GM23248 (cell line): ENCODE data around the gene ADGRD1. TPM values are rescaled to one million over a fixed set of nuclear protein-coding genes. Genes with fewer than 3 reads are reported as not detected.

Experiments
- DNase-seq: peaks from one replicate; pipeline ENCODE4 v3.0.0-alpha.2; 2015
- H2AFZ ChIP-seq: fragments of 200-600 bp; sonication (generic); 2 replicates; pipeline ENCODE4 v1.6.1; 2016; ENCODE audit warnings: antibody characterized with exemption
- H3F3A ChIP-seq: fragments of 200-600 bp; sonication (generic); 2 replicates; pipeline ENCODE4 v1.6.1; 2016; ENCODE audit warnings: mild to moderate bottlenecking, antibody characterized with exemption, mixed run types; ENCODE audit not compliant: insufficient read depth
- H3K27ac ChIP-seq: fragments of 200-600 bp; sonication (generic); 2 replicates; pipeline ENCODE4 v1.5.1; 2016; ENCODE audit warnings: mild to moderate bottlenecking
- H3K27me3 ChIP-seq: fragments of 200-600 bp; sonication (generic); replicated peaks from 2 replicates; pipeline ENCODE4 v1.6.1; 2016; ENCODE audit warnings: mild to moderate bottlenecking; ENCODE audit not compliant: insufficient read depth
- H3K36me3 ChIP-seq: fragments of 200-600 bp; sonication (generic); 2 replicates; pipeline ENCODE4 v1.6.1; 2016; ENCODE audit warnings: low read depth, mild to moderate bottlenecking
- H3K4me1 ChIP-seq: fragments of 200-600 bp; sonication (generic); 2 replicates; pipeline ENCODE4 v1.6.1; 2016; ENCODE audit warnings: mild to moderate bottlenecking; ENCODE audit not compliant: insufficient read depth
- H3K4me2 ChIP-seq: fragments of 200-600 bp; sonication (generic); one replicate; pipeline ENCODE4 v1.6.1; 2016; ENCODE audit warnings: mild to moderate bottlenecking; ENCODE audit not compliant: unreplicated experiment
- H3K4me3 ChIP-seq: fragments of 200-600 bp; sonication (generic); 2 replicates; pipeline ENCODE4 v1.5.1; 2016; ENCODE audit warnings: mild to moderate bottlenecking
- H3K79me2 ChIP-seq: fragments of 200-600 bp; sonication (generic); 2 replicates; pipeline ENCODE4 v1.6.1; 2016; ENCODE audit warnings: mild to moderate bottlenecking; ENCODE audit not compliant: insufficient read depth
- H3K9ac ChIP-seq: fragments of 200-600 bp; sonication (generic); 2 replicates; pipeline ENCODE4 v1.6.1; 2016; ENCODE audit warnings: mild to moderate bottlenecking
- H3K9me2 ChIP-seq: fragments of 200-600 bp; sonication (generic); 2 replicates; pipeline ENCODE4 v1.6.1; 2016; ENCODE audit warnings: mixed run types, mild to moderate bottlenecking, moderate library complexity; ENCODE audit not compliant: insufficient read depth
- H3K9me3 ChIP-seq: fragments of 200-600 bp; sonication (generic); one replicate; pipeline ENCODE4 v1.6.1; 2017; ENCODE audit warnings: low read depth
- H4K20me1 ChIP-seq: fragments of 200-600 bp; sonication (generic); 2 replicates; pipeline ENCODE4 v1.6.0; 2016; ENCODE audit not compliant: insufficient read depth
- EZH2 ChIP-seq: fragments of 200-600 bp; sonication (generic); IDR thresholded peaks from 2 replicates; pipeline ENCODE4 v1.6.1; 2018; ENCODE audit warnings: antibody characterized with exemption, mild to moderate bottlenecking; ENCODE audit not compliant: insufficient read depth, poor library complexity, severe bottlenecking
- EZH2phosphoT487 ChIP-seq: fragments of 200-600 bp; sonication (generic); IDR thresholded peaks from 2 replicates; pipeline ENCODE4 v1.6.1; 2018; ENCODE audit warnings: antibody characterized with exemption, moderate library complexity, mild to moderate bottlenecking, low read depth; ENCODE audit not compliant: insufficient read depth
- WGBS, 2 experiments: methylation state at CpG; one replicate each; pipeline ENCODE4 v1.1.6; 2015 to 2017; ENCODE audit warnings: low lambda C conversion rate in 2 of 2, low coverage in 1 of 2; ENCODE audit errors: missing lambda C conversion rate in 2 of 2; 5-methylcytosine and 5-hydroxymethylcytosine counted together
- in situ Hi-C: fragments of 300-500 bp; cut with MboI; formaldehyde crosslinking; loops from 2 replicates; pipeline ENCODE4 v1.15.0; 2020
- polyA plus RNA-seq: library from polyadenylated mRNA; unstranded; fragments of >200 nt; fragmentation: Nextera tagmentation; extraction: Ambion mirVana; gene quantifications from 2 replicates; pipeline ENCODE4 v1.2.1, GENCODE V29; 2016
- total RNA-seq: library from RNA; depleted of rRNA; stranded (reverse); fragments of >200 nt; shearing (Covaris generic); gene quantifications from 2 replicates; pipeline ENCODE4 v1.2.3, GENCODE V29; 2014

Gene ADGRD1
- total and polyA plus RNA-seq, 2 experiments from 2014 or later, result 7.9 to 11.2 TPM

GRCh38 chr12:131097202-131098177 is 143.8 kb downstream of the ADGRD1 start:
- Histone ChIP-seq H2AFZ (no peak overlapping the region), H3K27ac (no peak overlapping the region), H3K9me3 (no peaks in the 10 kb centered on the region), H3K4me3 (no peak overlapping the region), H3K9ac (no peak overlapping the region), H3K79me2 (no peaks in the 10 kb centered on the region), H3K4me1 (no peaks in the 10 kb centered on the region), H3K9me2 (no peaks in the 10 kb centered on the region), H3K27me3 (no peaks in the 10 kb centered on the region), H3F3A (no peaks in the 10 kb centered on the region), H3K4me2 (no peak overlapping the region), H4K20me1 (no peaks in the 10 kb centered on the region), H3K36me3 (no peaks in the 10 kb centered on the region)
- in situ Hi-C loops, result no loop called here
- 60% methylated on average over 28 to 31 of the region's 31 CpGs for WGBS, 2 experiments
- TF ChIP-seq EZH2phosphoT487 (no peak), EZH2 (no peak)
- DNase-seq, result no peak

GRCh38 chr12:131098178-131098981 is 144.7 kb downstream of the ADGRD1 start:
- TF ChIP-seq EZH2 (no peak), EZH2phosphoT487 (no peak)
- no peaks in the 10 kb centered on the region for H3K79me2 ChIP-seq
- no peaks in the 10 kb centered on the region for H3K27me3 ChIP-seq
- H3F3A ChIP-seq, result no peaks in the 10 kb centered on the region
- no peaks in the 10 kb centered on the region for H4K20me1 ChIP-seq
- no peaks in the 10 kb centered on the region for H3K9me3 ChIP-seq
- H3K9me2 ChIP-seq, result no peaks in the 10 kb centered on the region
- H3K36me3 ChIP-seq, result no peaks in the 10 kb centered on the region
- no peak overlapping the region for H3K4me3 ChIP-seq
- H3K27ac ChIP-seq, result no peak overlapping the region
- H3K4me1 ChIP-seq, result no peaks in the 10 kb centered on the region
- H3K4me2 ChIP-seq, result no peak overlapping the region
- in situ Hi-C loops, result no loop called here
- H3K9ac ChIP-seq, result no peak overlapping the region
- WGBS, 2 experiments, result 72 to 73% methylated on average over 17 to 19 of the region's 19 CpGs
- no peak overlapping the region for H2AFZ ChIP-seq
- DNase-seq, result no peak

GRCh38 chr12:131100031-131100674 is 146.4 kb downstream of the ADGRD1 start:
- H3K27me3 ChIP-seq, result no peaks in the 10 kb centered on the region
- no peak overlapping the region for H3K9ac ChIP-seq
- no peaks in the 10 kb centered on the region for H4K20me1 ChIP-seq
- no peaks in the 10 kb centered on the region for H3K79me2 ChIP-seq
- WGBS, 2 experiments, result 61 to 64% methylated on average over 5 of the region's 5 CpGs
- no peak for DNase-seq
- no peaks in the 10 kb centered on the region for H3K36me3 ChIP-seq
- no peaks in the 10 kb centered on the region for H3F3A ChIP-seq
- TF ChIP-seq EZH2, result no peak
- no peak for TF ChIP-seq EZH2phosphoT487
- no peaks in the 10 kb centered on the region for H3K9me2 ChIP-seq
- no peak overlapping the region for H3K4me3 ChIP-seq
- H3K4me2 ChIP-seq, result no peak overlapping the region
- H3K4me1 ChIP-seq, result no peaks in the 10 kb centered on the region
- in situ Hi-C loops, result no loop called here
- H3K27ac ChIP-seq, result no peak overlapping the region
- H3K9me3 ChIP-seq, result no peaks in the 10 kb centered on the region
- H2AFZ ChIP-seq, result no peak overlapping the region

GRCh38 chr12:131101006-131101405 is 147.3 kb downstream of the ADGRD1 start:
- no peak overlapping the region for H3K9ac ChIP-seq
- no peaks in the 10 kb centered on the region for H3K27me3 ChIP-seq
- DNase-seq, result no peak
- no peak overlapping the region for H3K4me2 ChIP-seq
- no peaks in the 10 kb centered on the region for H3K4me1 ChIP-seq
- H3K36me3 ChIP-seq, result no peaks in the 10 kb centered on the region
- no peaks in the 10 kb centered on the region for H4K20me1 ChIP-seq
- no peak for TF ChIP-seq EZH2phosphoT487
- no peak for TF ChIP-seq EZH2
- no peak overlapping the region for H3K27ac ChIP-seq
- no peak overlapping the region for H3K4me3 ChIP-seq
- no peaks in the 10 kb centered on the region for H3K79me2 ChIP-seq
- no peak overlapping the region for H2AFZ ChIP-seq
- H3K9me2 ChIP-seq, result no peaks in the 10 kb centered on the region
- in situ Hi-C loops, result no loop called here
- no peaks in the 10 kb centered on the region for H3K9me3 ChIP-seq
- 42 to 60% methylated on average over 4 of the region's 4 CpGs for WGBS, 2 experiments
- no peaks in the 10 kb centered on the region for H3F3A ChIP-seq
